Activated T-cell treated with anti-CD3 and anti-CD28 coated beads for 48 hours (primary cell): ENCODE measurements around the gene C1QTNF1.
"Not testable (repeated sequence)": the region's sequence is repeated elsewhere in the genome, so short reads cannot be mapped to it uniquely, and the experiment has no call there.

Experiments
- DNase-seq: peaks from one replicate; pipeline ENCODE4 v3.0.0-alpha.2; 2020; ENCODE audit warnings: low read depth

The C1QTNF1 gene

DNA sequence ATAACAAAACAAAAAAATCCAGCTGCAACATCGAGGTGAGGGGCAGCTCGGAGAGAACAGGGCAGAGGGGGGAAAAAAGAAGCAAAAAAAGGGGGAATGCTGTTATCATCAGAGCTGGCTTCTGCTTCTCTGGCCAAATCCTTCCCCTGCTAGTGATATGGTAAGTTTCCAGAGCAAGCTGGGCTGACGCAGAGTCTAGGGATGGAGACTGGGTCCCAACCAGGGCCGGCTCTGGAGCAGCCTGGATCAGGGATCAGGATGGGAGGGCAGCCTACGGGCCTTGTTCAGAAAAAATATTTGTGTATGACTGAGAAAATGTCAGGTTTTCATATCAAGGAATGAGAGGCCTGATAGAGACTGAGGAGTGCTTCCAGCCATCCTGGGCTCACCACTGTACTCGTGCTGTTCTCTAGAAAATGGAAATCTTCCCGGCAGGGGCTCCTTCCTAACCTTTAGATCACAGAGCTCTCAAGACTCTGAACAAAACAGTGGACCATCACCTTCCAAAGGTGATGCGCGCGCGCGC, 726 bp upstream of the C1QTNF1 start:
- no peak for DNase-seq

GRCh38 chr17:79024901-79025737, 1.1 kb downstream of the C1QTNF1 start:
- DNase-seq: no peak

DNA sequence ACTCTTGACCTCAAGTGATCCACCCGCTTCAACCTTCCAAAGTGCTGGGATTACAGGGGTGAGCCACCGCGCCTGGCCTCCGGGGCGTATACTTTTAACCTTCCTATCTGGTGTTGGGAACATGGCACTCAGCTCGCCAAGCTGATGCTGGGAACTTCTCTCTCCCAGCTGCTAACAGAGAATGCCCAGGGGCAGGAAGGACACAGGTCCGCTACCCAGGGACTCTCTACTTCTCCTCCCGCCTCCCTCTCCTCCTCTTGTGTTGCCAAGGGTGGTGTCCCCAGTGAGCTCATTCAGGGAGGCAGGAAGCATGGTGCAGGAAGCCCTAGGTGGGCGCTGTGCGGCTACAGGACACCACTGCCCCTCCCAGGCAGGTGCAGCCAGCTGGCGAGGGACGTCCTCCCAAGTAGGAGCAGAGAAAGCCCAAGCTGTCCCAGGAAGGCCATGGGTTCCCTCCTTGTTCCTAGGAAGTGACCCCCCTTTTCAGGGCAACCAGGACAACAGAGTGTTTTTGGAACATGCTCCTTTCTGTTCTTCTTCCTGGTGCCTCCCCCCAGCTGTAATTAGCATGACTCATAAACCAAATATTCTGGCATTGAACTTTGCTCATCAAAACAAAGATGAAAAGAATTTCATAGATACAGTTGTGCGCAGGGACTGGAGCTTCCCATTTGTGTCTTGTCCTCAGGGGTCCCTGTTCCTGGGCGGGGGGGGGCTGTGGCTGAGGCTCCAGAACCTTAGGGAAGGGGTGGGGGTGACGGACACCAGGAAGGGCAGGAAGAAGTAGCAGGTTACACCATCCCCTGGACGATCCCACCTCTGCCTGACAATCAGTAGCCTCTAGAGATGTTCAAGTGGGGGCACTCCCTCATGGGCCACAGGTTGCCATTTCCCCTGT, 2.7 kb downstream of the C1QTNF1 start:
- no peak for DNase-seq

DNA sequence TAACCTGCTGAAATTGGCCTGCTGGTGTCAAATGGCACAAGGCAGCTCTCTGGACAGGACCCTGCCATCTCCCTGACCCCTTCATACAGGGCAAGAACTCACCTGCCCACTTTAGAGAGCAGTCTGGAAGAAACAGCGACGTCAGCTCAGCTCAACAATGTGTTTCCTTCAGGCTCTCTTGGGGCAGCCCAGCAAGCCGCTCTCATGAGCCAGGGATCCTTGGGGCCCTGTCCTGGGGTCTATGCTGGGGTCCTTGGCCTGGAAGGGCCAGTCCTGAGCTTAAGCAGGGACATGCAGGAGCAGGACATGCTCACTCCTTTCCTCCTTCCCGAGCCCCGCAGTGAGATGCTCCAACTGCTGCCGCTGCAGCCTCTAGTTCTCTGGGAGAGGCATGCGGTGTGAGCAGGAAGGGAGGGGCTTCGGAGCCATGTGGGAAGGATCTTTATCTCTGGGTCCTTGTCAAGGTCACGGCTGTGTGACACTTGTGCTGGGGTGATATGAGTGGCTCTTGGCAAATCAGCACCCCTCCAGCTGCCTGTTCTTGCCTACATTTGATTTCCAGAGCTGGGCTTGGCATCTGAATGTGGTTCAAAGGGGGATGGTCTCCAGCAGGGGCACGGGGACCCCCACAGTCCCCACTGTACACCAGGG, 3.4 kb downstream of the C1QTNF1 start:
- no peak for DNase-seq

- no peak for DNase-seq
These were observed 4.0 kb downstream of the C1QTNF1 start for GRCh38 chr17:79027925-79028491.

- no peak for DNase-seq
These were observed 4.7 kb downstream of the C1QTNF1 start for GRCh38 chr17:79028496-79029326.

GRCh38 chr17:79029327-79030009, 5.5 kb downstream of the C1QTNF1 start:
- DNase-seq: no peak

DNA sequence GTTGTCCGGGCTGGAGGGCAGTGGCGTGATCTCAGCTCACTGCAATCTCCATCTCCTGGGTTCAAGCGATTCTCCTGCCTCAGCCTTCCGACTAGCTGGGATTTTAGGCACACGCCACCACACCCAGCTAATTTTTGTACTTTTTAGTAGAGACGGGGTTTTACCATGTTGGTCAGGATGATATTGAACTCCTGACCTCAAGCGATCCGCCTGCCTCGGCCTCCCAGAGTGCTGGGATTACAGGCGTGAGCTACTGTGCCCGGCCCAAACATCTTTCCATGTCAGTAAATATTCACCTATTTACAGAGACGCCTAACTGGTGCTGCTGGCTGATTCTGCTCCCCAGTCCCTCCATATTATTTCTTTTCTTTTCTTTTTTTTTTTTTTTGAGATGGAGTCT, 6.7 kb downstream of the C1QTNF1 start:
- not testable (repeated sequence) for DNase-seq

DNA sequence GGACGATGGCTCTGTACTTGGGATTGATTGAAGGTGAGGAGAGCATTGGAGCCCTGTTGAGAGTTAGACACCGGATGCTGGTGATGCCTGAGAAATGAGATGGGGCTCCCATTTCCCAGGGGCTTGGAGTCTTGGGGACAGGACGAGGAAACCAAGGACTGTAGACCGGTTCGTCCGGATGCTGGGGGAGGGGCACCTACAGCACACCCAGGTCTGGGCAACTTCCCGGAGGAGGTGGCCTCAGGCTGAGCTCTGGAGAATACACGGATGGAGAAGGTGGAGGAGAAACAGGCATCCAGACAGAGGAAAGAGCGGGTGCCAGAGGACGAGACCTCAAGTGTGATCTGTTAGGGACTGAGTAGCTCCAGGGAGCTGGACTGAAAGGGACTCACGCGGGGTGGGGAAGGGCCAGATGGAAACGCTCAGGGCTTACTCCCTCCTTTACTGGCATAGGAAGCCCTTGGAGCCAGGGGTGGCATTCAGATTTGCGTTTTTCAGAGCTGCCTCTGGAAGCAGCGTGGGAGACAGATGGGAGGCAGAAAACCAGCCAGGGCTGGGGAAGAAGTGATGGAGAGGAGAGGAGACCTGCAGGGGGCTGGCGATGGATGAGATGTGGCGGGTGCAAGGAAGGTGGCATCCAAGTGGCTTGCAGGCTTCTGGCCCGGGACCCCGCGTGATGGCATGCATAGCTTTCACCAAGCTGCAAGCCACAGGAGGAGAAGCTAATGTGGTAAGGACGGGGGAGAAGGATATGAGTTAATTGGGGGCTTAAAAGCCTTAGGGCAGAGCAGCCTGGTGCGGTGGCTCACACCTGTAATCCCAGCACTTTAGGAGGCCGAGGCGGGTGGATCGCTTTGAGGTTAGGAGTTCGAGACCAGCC, 8.3 kb downstream of the C1QTNF1 start:
- DNase-seq: no peak

DNA sequence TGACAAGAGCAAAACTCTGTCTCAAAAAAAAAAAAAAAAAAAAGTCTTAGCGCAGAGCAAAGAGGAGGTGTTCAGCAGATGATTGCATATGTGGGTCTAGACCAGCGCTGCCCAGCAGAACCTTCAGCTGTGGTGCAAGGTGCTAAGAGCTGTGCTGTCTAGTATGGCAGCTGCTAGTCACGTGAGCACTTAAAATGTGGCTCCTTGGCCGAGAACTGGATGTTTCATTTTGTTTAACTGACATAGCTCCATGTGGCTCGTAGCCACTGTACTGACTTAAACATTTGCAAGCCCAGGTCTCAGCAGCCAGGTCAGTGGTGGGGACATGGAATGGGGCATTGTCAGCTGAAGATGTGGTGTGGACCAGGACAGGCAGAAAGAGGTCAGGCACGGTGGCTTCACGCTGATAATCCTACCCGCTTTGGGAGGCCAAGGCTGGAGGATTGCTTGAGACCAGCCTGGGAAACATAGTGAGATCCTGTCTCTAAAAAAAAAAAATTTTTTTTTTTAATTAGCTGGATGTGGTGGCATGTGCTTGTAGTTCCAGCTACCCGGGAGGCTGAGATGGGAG, 9.2 kb downstream of the C1QTNF1 start:
- no peak for DNase-seq

GRCh38 chr17:79033741-79034501, 10.0 kb downstream of the C1QTNF1 start:
- no peak for DNase-seq

DNA sequence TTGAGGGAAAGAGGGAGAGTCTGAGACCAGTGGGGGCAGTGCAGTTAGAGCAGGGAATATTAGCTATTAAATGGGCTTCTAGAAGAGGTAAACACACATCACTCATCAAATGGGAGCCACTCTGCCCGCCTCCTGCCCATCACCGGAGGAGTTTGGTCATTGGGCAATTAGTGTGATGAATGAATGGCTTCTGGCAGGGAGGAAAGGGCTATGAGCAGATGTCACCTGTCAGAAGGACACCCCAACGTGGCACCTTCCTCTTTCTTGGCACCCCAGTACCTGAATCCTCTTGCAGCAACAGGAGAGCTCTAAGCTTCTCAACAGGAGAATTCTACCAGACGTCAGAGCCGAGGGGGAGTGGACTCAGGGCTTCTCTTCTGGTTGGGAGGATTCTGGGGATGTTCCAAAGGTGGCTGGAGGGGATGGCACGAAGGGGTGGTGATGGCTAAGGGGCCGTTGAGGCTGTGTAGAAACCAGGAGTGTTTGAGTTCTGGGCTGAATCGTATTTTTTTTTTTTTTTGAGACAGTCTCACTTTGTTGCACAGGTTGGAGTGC, 11.0 kb downstream of the C1QTNF1 start:
- no peak for DNase-seq

- DNase-seq: no peak
These were observed 11.7 kb downstream of the C1QTNF1 start for GRCh38 chr17:79035686-79036085.

DNA sequence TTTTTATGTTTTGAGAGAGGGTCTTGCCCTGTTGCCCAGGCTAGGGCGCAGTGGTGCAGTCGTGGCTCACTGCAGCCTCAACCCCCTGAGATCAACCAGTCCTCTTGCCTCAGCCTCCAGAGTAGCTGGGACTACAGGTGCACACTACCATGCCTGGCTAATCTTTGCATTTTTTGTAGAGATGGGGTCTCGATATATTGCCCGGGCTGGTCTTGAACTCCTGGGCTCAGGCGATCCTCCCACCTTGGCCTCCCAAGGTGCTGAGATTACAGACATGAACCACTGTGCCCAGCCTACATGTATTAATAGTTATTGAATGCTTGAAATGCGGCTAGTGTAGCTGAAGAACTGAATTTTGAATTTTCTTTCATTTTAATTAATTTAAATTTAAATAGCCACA, 12.2 kb downstream of the C1QTNF1 start:
- no peak for DNase-seq

DNA sequence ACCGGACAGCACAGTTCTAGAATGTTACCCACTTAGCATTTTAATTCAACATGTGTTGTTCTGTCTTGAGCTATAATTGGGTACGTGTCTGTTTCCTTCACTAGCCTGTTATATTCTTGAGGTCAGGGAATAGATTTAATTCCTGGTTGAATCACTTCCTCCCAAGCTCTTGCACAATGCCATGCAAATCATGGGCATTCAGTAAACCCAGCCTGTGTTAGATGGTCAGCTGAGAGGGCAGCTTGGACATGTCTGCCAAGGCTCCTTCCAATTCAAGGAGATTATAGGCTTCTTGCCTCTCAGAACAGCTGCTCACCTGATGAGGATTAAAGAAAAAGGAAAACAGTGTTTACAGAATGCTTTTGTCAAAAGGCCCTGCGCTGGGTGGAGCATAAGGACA, 12.6 kb downstream of the C1QTNF1 start:
- no peak for DNase-seq

DNA sequence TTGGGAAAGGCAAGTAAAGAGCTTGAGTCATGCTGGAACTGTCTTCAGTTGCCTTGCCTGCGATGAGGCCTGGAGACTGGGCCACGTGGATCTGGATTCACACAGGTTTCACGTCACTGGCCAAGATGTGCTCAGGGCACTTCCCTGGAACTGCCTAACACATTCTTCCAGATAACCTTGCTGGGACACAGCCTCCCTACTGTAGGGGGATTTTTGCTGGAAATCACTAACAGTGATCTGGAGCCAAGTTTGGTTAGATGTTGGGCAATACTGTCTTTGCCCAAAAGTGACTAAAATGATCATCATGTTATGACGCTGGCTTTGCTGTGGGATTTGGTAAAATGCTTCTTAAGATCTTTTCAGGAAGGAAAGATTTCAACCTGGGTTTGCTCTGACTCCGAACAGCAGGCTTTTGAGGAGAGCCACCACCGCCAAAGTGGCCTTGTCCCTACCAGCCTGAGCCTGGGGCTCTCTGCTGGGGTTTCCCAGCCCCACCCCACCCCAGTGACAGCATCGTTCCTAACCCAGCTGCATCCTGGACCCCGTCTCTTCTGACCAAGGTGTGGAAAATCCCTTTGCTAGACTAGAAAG, 14.7 kb downstream of the C1QTNF1 start:
- no peak for DNase-seq

DNA sequence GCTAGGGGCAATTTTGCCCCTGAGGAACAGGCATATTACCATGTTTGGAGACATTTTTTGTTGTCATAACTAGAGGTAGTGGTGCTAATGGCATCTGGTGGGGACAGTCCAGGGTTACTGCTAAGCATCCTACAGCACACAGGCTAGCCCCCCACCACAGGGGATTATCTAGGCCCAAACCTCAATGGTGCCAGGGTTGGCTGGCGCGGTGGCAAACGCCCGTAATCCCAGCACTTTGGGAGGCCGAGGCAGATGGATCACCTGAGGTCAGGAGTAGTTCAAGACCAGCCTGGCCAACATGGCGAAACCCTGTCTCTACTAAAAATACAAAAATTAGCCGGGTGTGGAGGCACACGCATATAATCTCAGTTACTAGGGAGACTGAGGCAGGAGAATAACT, 15.2 kb downstream of the C1QTNF1 start:
- DNase-seq: no peak

- no peak for DNase-seq
These were observed 15.9 kb downstream of the C1QTNF1 start for GRCh38 chr17:79039886-79040285.
